GM10847 (cell line): ENCODE measurements around the gene GRM5.

Experiments
- POLR2A ChIP-seq: IDR thresholded peaks from 2 replicates; pipeline ENCODE4 v1.6.1; 2011; ENCODE audit not compliant: insufficient read length; ENCODE audit errors: extremely low read depth

GRM5 gene

DNA sequence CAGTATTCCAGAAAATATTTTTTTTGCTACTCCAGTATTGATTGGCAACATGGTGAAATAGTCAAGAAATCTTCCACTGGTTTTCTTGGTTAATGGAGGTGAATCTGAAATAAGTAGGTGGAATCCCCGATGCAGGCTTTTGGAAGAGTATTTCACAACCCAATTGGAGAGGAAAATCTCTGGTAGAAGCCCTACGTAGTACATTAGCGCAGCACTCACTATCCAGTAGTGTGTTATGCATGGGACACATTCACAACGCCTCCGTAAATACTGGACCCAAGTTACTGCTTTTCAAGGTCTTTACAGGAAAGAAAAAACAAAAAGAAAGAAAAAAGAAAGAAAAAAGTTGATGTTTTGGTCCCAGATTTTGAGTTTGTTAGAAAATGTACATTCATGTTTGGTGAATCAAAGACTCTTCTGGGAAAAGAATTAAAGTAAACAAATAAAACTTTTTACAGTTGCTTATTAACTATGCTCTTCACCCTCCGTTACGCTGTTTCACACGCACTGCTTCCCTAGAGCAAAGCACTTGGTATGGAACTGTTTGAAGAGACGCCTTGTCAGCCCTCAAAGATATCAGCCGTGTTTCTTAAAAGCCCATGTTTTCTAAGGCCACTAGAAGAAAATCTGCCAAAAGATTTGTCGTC, 557.9 kb downstream of the GRM5 start:
- TF ChIP-seq POLR2A, result no peak

- no peak for TF ChIP-seq POLR2A
These were observed 564.2 kb downstream of the GRM5 start for GRCh38 chr11:88501541-88501940.

DNA sequence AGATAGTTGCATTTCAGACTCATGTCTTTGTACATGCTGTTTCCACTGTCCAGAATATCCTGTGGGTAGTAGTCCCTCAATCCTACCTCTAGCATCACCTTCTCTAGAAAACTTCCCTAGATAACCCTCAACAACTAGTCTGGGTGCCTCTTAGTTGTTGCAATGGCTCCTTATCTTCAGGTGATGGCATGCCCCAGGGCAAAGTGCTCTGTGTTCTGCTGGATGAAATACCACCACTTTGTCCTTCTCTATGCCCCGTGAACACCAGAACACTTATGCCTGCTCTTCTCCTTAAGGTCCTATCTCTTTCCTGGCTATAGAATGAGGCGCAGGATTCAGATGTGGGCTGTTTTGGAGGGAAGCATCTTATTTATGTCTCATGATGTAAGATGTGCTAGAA, 569.9 kb downstream of the GRM5 start:
- no peak for TF ChIP-seq POLR2A

DNA sequence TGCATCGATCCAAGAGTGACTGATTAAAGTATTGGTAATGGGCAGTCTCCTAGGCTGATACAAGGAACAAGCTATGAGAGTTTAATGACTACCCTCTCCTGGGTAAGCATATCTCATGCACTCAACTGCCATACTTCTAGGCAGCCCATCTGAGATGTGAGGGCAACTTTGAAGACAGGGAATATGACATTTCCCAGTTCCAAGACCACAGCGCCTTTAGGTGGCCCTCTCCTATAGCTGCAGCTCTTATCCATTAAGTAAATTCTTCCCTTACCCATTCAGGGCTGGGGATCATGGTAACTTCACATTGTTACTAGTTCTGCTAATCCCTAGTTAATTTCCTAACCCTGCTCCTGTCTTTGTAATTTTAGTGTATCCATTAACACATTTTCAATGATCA, 570.9 kb downstream of the GRM5 start:
- no peak for TF ChIP-seq POLR2A

DNA sequence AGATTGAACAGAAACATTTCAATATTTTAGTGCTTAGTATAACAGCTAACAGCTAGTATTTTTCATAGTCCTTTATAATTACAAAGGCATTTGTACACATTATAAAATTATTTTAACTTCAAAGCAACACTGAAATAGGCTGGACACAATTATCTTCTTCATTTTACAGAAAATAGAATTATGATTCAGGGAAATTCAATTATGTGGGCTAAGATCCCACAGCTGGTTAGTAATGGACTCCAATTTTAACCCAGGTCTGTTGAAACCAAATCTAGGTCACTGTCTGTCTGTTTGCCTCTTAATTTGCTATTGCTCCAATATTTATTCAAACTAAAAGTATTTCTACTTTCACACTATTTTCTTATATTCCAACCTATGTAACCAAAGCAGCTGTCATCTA, 574.1 kb downstream of the GRM5 start:
- no peak for TF ChIP-seq POLR2A

DNA sequence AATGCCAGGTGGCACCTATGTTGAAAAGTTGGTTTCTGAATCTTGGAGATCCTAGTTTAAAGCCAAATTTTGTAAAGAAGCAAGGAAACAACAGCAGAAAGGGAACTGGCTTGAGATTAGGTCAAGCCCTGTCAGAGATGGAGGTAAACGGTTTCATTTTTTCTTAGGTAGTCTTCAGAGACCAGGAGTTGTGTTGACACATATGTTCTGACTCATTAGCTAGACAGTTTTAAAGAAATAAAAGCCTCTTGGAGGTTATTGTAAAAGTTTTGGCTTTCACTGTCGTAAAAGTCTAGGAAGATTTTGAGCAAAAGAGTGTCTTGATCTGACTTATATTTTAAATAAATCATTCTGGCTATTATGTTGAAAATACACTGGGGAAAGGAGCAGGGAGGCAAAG, 576.8 kb downstream of the GRM5 start:
- TF ChIP-seq POLR2A, result no peak

DNA sequence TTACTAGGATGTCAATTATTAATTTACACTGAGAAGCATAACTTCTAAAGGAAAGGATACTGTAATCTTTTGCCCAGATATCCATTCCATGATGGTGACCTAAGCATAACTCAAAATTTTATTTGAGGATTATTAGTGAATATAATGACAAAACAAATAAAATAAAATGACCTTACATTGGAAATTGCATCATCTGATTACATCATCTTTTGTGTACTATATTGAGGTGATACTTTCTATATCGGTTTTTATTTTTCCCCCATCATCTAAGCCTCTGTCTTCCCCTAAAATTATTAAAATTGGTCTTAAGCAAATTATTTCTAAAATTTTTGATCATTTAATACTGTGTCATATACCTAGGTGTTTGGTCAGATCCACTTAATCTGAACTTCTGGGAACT, 578.1 kb downstream of the GRM5 start:
- TF ChIP-seq POLR2A, result no peak

GRCh38 chr11:88484873-88485621, 580.7 kb downstream of the GRM5 start:
- no peak for TF ChIP-seq POLR2A

DNA sequence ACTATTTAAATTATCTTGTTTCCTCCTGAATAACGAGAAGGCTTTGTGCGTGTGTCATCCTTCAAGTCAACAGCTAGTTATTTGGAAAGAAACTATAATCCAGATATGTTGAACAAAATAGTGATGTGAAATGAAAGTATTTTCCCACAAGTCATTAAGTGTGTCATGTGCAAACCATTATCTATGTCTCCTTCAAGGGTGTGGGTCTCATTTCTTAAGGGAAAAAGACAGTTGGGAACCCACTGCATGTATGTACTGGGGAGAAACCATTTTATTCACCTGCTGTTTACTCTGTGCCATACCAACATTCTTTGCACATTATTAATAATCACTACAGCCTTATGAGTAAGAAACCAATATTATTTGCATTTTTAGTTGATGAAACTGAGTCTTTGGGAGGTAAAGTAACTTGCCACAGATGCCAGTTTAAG, 582.9 kb downstream of the GRM5 start:
- no peak for TF ChIP-seq POLR2A

DNA sequence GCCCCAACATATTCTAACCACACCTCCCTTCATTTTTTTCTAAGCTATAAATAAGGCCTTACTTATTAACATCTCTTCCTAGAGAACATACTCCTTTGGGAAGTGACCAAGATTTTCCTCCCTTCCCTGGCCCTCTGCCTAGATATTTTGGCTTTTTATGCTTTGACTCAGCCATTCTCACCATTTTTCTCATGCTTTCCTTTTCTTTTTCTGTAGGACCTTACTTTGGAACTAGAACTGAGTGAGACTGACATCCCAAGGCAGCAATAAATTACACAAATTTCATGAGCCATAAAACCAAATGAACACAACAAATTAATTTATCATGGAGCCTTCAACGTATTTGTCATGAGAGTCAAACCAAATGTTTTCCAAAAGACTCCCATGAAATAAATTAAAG, 585.6 kb downstream of the GRM5 start:
- no peak for TF ChIP-seq POLR2A

- no peak for TF ChIP-seq POLR2A
These were observed 587.5 kb downstream of the GRM5 start for GRCh38 chr11:88478136-88478815.

- TF ChIP-seq POLR2A, result no peak
These were observed 589.8 kb downstream of the GRM5 start for GRCh38 chr11:88475991-88476418.

DNA sequence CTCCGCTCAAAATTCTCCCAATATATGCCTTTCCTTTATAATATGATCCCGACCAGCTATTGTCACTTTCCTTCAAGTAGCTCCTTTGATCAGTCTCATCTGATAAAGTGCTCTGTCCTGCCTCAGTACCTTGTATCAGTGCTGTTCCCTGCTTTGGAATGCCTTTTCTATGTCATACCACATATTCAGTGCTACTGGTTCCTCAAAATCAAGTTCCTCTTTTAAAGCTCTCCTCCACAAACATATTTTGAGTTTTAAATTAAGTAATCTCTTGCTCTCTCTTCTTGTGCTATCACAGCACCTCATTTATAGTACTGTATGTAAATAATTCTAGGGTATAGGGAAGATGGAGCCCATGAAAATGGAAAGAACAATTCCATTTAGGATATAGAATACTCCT, 591.1 kb downstream of the GRM5 start:
- no peak for TF ChIP-seq POLR2A

GRCh38 chr11:88469561-88470225, 596.1 kb downstream of the GRM5 start:
- TF ChIP-seq POLR2A, result no peak

DNA sequence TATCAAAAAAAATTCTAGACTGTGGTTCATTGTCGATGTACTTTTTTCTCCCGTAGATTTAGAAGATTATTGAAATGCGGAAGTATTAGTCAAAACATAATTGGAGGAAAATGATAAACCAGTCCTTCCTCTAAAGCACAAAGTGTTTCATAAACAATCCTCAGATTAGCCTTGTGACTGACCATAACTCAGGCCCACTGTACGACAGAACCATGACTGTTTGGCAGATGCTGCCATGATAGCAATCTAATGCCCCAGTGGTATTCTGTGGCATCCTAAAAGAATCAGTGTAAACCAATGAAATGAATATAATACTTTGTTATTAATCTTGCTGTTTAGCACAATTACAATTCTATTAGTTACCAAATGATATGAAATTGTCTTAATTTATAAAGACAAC, 601.3 kb downstream of the GRM5 start:
- no peak for TF ChIP-seq POLR2A

GRCh38 chr11:88455974-88456373, 609.8 kb downstream of the GRM5 start:
- no peak for TF ChIP-seq POLR2A
